Stimulated activated CD4-positive, alpha-beta T cell treated with anti-CD3 and anti-CD28 coated beads, TNF-alpha, amount 100 ng/mL, for 48 hours (primary cell): ENCODE measurements around the gene MAN2A1.
"Not testable (repeated sequence)": the region's sequence is repeated elsewhere in the genome, so short reads cannot be mapped to it uniquely, and the experiment has no call there.

Experiments used
- DNase-seq, 3 donors: peaks; one replicate each; pipeline ENCODE4 v3.0.0-alpha.2; 2020; ENCODE audit warnings: low read depth in 3 of 3

MAN2A1 gene

DNA sequence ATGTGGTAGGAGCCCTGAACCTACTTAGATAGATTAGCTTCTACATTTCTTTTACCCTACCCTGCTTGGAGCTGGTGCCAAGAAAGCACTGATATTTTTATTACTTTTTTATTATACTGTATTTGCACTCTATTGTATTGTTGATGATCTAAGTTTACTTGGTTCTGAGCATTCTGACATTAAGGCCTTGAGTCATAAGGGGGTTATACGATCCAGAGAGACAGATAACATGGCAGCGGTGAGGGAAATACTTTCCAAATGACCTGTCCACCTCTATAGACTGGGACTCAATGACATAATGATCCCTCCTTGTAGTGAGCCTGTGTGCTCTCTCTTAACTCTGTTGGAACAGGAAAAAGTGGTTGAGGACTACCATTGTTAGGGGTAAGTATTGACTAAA lies 176.3 kb downstream of the MAN2A1 start:
- DNase-seq = no peak

GRCh38 chr5:109868737-109869136 lies 179.0 kb downstream of the MAN2A1 start:
- DNase-seq = no peak

DNA sequence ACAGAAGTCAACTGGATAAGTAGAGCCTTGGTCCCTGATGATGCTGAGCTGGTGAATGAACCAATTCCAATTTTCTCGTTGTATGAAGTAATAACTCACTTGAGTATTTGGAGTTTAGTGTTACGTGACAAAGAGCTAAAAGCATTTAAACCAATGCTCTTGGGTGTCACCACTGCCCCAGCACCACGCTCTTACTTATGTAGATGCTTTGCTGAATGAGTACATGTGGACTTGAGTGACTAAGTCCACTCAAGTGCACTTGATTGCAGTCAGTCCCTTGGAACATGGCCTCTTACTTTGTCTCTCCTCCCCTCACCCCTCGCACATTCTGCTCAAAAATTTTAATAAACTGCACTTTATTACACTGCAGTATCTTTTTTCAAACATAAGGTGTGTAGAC lies 184.0 kb downstream of the MAN2A1 start:
- DNase-seq = no peak

GRCh38 chr5:109874108-109874507 lies 184.4 kb downstream of the MAN2A1 start:
- DNase-seq = no peak

DNA sequence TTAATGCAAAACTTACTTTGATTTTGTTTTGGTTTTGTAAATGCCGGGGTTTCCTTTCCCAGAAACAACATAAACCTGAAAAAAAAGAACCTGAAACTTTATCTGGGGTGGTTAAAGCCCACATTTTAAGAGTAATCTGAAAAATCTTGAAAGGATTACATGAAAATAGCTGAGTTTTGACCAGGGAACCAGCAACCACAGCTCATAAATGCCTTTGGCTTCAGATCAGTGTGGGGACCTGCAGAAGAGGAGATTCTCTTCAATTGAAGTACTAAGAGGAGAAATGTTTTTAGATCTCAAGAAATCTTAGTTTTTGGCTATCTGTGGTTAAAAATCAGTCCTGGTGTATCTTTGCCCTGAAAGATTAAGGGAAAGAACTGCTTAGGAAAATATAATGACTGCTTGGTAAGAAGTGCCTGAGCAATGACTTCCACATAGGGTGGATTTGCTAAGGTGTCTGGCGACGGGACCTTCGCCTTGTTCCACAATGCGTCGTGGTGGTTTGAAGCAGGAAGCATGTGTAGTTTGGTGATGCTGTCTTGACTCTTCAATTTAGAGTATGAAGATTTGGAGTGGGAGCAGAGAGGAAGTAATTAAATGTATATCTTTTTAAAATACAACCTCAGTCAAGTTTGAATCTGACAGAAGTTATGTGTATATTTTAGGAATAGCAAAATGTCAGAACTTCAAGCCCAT lies 186.5 kb downstream of the MAN2A1 start:
- no peak for DNase-seq

GRCh38 chr5:109876941-109877669 lies 187.4 kb downstream of the MAN2A1 start:
- no peak for DNase-seq

GRCh38 chr5:109877670-109878045 lies 187.9 kb downstream of the MAN2A1 start:
- DNase-seq = no peak

GRCh38 chr5:109878887-109879286 lies 189.2 kb downstream of the MAN2A1 start:
- no peak for DNase-seq

GRCh38 chr5:109880907-109881685 lies 191.4 kb downstream of the MAN2A1 start:
- DNase-seq = no peak

DNA sequence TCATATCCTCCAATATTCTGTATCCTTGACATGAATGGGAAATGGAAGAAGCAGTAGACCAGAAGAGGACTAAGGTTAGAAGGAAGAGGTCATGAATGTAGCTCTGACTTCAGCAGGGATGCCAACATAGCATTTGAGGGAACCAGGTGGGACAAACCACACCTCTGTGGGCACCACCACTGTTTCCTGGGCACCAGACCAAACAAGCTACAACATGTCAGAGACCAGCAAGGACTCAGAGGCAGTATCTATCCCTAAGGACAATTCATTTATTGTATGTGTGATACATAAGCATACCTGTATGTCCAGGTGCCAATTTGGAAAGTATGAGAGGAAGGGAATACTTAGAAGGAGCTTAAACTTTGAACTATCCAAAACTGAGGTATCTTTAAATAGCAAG lies 192.8 kb downstream of the MAN2A1 start:
- DNase-seq = no peak

- DNase-seq = no peak
Observed at GRCh38 chr5:109884676-109885075, 194.9 kb downstream of the MAN2A1 start.

GRCh38 chr5:109885205-109885604 lies 195.5 kb downstream of the MAN2A1 start:
- DNase-seq = no peak

GRCh38 chr5:109888989-109889388 lies 199.3 kb downstream of the MAN2A1 start:
- DNase-seq = no peak

GRCh38 chr5:109893271-109893670 lies 203.5 kb downstream of the MAN2A1 start:
- not testable (repeated sequence) for DNase-seq

DNA sequence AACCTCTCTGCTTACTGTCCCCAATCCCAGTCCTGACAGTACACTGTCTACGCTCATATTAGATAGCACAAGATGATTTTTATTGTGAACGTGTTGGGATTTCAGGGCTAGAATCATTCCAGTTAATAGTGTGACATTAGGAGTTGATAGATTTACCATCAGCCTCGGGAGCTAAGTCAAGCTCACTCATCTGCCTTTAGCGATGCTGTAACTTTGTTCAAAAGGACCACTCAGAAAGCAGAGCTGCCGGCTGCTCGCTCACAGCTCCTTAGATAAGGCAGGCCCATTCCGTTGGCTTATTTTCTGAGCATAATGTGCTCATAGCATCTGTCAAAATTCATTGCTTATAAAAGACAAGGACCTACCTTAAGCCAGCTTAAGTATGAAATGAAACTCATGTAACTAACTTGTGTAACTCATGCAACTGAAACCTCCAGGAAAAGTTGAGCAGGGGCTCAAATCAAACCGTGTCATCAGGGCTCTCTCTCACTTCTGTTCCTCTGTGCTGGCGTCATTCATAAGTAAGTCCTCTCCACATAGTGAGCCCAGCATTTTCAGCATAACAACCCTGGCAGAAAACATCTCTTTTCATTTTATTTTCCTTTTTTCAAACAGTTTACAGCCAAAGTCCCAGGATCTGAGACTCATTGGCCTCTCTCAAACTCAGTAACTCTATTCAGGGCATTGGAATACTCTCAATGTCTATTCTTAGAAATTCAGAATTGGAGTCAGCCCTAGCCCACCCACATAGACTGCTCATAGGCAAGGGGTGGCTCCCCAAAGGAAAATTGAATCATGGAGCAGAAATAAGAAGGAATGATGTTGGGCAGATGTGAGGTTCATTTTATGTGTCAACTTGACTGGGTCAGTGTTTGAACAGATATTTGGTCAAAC lies 208.8 kb downstream of the MAN2A1 start:
- no peak for DNase-seq

DNA sequence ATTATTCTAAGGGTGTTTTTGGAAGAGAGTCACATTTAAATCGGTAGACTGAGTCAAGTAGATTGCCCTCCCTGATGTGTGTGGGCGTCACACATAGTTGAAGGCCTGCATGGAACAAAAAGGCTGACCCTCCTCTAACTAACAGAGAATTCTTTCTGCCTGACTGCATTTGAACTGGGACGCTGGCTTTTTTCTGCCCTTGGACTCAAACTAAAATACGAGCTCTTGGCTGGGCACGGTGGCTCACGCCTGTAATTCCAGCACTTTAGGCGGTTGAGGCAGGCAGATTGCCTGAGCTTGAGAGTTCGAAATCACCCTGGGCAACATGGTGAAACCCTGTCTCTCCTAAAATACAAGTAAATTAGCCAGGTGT lies 209.4 kb downstream of the MAN2A1 start:
- no peak for DNase-seq

DNA sequence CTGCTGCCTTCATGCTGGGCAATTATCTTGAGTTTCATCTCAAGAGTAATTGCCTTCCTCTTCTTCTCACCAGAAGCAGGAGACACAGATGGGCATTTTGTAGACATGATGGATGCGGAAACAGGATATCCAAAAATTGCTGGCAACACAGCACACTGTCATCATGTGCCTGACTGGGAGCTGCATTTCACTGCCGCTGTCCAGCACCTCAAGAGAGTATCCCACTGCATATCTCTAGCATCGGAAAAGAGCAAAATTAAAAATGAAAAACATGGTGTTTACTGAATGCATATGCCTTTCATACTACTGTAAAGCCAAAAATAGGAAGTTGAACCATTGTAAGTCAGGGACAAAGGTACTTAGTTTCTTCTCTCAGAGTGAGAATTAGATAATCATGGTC lies 210.7 kb downstream of the MAN2A1 start:
- no peak for DNase-seq

DNA sequence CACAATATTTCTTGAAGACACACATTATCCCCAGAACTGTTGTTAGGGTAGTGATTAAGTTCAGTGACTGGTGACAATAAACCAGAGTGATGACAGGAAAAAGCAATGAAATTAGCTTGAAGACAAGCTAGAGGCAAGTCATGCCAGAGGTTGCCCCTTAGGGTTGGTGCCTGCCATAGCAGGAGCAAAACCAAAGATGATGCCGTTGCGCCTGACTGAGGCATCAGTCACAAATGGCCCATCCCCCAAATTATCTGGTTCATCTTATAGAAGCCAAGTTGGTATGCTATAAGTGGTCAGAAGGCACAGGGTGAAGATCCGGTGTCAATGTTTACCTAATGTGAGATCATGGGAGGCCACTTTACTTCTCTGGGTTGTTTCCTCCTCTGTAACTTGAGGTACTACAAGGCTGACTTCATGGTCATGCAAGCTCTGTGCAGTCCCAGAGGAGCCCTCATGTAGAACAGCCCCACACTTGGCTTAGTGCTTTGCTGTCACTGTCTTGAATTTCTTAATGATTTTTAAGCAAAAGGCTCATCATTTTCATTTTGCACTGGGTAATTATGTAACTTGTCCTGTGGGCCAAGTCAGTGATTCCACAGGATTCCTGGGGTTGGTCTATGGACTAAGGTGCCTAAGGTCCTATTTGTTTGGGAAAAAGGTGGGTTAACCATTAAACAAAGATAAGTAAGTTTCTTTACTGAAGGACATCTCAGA lies 211.3 kb downstream of the MAN2A1 start:
- DNase-seq = no peak

GRCh38 chr5:109901628-109901981 lies 211.9 kb downstream of the MAN2A1 start:
- DNase-seq = no peak

DNA sequence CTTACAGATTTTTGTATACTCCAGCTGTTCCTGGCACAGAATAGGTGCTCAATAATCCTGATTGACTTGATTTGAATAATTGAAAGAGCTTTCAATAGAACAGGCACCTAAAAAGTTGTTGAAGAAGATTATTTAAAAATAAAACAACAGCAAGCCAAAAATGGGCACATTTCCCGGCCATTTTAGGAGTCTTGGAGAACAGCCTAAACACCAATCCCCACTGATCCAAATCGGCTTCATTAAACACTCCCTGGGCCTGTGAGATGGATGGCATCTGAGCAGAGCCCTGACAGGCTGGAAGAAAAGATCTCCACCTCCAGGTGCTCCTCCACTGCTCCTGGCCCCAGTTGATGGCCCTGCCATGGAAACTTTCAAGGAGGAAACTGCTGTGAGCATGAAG lies 213.3 kb downstream of the MAN2A1 start:
- DNase-seq = no peak

DNA sequence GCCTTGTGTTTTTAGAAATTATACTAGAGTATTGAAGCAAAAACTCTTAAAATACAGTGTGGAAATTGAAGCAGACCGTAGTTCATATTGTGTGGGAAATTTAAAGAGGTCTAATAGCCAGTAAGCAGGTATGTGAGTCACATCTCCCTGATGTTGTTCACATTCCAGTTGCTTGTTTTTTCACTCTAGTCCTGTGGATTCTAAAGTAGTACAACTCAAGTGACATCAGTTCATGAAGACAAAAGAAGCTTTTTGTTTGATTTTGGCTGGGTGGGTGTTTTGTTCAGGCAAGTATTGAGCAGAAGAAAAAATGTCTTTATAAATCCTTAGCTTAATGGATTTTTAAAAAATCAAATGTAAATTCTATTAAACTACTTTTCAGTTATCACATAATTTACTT lies 216.2 kb downstream of the MAN2A1 start:
- DNase-seq = no peak
